GM21390 (cell line): ENCODE measurements around the gene HSD17B8.

ENCODE experiments used
- ATAC-seq: cut with Tn5 transposase; IDR thresholded peaks from one replicate; pipeline ENCODE4 v1.9.1; 2021; ENCODE audit not compliant: unreplicated experiment

Gene HSD17B8

DNA sequence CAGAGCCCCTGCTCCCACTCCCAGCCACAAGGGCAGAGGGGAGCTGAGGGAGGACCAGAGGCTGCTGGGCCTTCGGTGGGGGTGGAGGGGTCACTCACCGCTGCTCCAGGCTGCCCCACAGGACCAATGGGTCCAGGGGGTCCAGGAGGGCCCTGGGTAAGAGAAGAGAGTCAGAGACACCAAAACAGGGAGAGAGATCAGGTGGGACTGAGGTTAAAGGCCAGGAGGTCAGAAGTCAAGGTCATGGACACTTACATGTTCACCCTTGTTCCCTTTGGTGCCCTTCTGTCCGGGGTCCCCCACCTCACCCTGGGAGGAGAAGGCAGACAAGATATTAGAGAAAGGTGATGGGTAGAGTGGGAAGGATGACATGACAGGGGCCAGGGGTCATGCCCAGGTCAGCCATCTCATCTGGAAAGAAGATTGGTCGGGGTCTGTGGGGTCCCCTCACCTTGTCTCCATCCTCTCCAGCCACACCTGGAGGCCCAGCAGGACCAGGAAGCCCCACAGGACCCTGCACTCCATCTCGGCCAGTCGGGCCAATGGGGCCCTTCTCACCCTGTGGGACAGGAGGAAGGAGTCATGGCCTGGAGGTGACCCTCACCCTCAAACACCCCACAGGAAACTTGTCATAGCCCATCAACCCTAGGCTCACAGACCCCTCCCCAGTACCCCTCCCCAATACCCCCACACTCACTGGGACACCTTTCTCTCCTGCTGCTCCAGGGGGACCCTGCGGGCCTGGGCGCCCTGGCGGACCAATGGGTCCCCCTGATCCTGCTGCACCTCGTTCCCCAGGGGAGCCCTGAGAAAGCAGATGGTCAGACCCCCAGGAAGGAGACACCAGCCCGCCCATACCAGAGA lies 33.2 kb upstream of the HSD17B8 start:
- no peak for ATAC-seq

DNA sequence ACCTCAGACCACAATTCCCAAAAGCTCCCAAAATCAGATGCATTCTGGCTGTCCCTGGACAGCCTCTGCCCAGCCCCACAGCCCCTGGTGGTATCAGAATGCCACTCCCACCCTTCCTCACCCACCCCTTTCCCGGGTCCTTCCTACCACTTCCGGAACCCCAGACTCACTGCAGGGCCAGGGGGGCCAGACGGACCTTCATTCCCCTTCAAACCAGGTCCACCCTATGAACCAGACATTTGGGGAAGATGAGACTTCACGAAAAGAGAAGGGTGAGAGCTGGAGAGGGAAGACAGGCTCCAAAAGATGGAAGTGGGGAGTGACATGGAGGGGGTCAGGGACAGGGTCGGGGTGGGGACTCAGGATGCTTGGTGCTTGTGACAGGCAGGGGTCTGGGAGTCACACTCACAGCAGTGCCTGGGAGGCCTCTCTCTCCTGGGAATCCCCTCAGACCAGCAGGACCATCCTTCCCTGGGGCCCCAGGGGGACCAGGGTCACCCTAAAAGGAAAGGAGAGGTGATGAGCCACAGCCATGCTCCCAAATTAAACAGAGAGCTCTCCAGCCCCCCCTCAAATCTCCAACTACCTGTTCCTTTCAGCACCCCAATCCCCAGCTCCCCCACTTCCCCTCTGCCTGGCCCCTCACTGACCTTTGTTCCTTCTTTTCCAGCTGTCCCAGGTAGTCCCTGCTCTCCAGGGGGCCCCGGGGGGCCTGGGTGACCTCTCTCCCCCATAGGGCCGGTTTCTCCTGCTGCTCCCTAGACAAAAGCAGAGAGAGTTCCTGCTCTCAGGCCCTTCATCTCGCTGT lies 32.4 kb upstream of the HSD17B8 start:
- no peak for ATAC-seq

GRCh38 chr6:33172688-33173534 lies 31.5 kb upstream of the HSD17B8 start:
- ATAC-seq, result no peak

DNA sequence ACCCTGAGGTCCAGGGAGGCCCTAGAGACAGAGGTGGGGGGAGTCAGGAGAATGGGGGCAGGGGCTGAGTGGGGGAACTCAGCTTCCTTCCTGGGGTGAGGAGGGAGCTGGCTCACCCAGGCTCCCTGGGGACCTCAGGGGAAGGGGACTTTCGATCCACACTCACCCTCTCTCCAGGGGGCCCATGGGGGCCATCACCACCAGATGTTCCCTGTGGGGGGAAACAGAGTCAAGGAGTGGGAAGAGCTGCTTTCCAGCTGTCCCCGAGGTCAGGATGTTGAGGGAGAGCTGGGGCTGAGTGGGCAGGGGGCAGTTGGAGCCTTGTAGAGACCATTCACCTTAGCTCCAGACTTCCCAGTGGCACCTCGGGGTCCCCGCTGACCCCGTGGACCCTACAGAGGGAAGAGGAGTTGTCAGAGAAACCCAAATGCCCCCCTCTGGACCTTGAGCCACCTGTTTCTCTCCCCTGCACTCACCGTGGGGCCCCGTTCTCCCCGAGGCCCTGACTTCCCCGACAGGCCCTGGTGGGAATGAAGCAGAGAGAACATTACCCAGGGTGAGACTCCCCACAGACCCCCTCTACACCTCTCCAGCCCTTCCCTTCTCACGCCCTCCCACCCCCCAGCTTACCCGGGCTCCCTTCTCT lies 30.8 kb upstream of the HSD17B8 start:
- no peak for ATAC-seq

GRCh38 chr6:33174784-33175183 lies 29.7 kb upstream of the HSD17B8 start:
- ATAC-seq, result no peak

- no peak for ATAC-seq
These were observed 28.9 kb upstream of the HSD17B8 start for GRCh38 chr6:33175436-33176069.

DNA sequence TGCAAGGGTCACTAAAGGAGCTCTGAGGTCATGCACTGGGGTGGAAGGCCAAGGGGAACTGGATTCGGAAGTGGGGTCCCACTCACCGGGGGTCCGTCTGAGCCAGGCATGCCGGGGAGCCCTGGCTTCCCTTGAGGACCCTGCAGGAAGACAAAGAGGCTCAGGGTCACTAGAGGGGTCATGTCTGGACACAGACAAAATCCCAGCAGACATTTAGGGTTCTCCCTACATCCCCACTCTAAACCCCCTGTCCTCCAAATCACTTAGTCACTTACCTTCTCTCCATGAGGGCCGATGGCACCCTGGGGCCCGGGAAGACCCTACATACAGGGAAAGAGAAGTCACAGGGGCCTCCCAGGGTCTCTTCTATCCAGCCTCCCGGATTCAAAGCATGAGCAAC lies 27.5 kb upstream of the HSD17B8 start:
- no peak for ATAC-seq

DNA sequence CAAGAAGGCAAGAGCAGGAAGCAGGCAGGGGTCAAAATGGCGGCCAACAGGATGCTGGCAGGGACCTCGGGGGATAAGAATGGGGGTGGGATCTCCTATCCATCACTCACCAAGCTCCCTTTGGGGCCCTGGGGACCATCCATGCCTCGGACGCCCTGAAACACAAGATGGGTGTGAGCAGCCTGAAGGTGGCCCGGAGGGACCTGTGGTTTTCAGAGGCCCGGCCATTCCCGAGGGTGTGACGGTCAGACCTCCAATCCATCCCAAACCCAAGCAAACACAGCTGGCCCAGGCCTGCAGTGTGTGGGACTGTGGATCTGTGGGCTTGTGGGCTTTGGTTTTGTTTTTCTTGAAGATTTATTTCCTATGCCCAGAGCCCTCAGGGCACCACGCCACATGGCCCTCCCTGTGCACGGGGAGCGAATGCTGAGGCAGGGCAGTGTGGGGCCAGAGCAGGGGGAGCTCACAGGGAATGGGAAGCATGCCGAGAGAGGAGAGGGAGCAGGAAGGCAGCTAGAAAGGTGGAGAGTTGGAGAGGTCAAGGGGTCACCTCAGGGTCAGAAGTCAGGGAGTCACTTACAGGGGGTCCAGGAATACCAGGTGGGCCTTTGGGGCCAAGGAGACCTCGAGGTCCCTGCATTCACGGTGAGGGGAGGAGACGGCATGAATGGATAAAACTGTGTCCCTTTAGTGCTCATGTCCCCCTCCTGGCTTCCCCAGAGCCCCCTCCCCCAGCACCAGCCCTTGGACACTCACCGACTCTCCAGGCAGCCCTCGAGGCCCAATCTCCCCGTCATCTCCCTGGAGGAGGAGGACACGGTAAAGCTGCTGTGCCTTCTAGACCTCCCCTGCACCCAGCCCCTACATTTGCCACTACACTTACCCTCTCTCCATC lies 26.7 kb upstream of the HSD17B8 start:
- no peak for ATAC-seq

DNA sequence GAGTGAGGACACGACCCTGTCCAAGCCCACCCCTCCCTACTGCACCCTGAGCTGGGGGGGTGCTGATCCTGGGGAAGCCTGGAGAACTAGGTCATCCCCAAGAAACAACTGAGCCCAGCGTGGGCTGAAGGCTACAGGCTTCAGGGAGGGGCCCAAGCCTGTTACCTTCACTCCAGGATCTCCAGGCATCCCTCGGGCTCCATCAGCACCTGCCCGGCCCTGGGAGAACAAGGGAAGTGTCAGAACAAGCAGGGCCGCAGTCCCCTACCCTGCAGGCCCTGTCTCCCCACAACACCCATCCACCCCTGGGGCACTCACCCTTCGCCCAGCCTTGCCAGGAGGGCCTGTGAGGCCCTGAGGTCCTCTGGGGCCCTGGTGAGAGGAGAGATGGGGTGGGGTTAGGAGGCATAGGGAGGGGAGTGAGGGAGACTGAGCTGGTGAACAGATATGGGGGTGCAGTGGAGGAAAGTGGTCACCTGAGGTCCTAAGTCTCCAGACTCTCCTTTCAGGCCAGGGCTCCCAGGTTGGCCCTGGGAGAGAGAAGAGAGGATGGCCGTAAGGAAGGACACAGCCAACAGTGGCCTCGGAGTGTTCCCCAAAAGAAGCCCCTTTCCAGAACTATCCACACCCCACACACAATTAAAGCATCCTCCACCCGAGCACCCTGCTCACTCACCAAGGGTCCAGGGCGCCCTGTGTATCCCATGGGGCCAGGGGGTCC lies 25.5 kb upstream of the HSD17B8 start:
- no peak for ATAC-seq

GRCh38 chr6:33181141-33181540 lies 23.3 kb upstream of the HSD17B8 start:
- ATAC-seq, result no peak

- no peak for ATAC-seq
These were observed 21.3 kb upstream of the HSD17B8 start for GRCh38 chr6:33183071-33183683.

DNA sequence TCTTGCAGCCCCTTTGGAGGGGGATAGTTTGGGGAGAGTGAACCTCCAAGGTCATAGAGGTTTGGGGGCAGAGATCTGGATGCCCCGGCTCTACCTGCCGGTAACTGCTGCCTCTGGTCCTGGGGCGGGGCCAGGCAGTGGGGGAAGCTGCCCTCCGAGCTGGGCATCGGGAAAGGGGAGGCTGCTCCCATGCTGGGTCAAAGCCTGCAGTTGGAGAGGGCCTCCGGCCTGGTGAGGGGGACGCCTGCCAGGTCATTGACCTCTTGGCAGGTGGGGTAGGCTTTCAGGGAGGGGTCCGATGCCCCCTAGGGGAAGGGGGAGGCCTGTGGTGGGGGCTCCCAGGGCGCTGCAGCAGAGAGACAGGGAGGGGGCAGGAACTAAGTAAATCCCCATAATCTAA lies 19.3 kb upstream of the HSD17B8 start:
- ATAC-seq, result no peak

DNA sequence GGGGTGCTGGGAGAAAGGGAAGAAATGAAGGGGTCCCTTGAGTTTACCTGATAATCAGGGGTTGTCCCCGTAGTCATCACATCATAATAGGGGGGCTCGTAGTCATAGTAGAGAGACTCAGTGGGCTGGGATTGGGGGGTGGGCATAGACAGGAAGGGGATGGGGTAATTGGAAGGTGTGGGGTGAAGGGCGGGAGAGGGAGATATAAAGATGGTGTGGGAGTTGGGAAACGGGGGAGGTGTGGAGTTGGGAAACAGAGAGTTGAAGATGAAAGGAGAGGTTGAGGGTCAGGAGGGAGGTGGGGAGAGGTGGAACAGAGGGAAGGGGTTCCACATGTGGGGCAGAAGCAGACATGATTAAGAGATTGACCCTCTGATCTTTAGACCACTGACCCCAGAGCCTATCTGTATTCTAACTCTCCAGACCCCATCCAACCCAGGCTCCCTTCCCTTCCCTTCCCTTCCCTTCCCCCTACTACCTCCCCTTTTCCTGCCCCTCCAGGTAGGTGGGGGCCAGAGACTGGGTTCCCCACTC lies 18.7 kb upstream of the HSD17B8 start:
- ATAC-seq, result no peak

GRCh38 chr6:33187809-33188208 lies 16.6 kb upstream of the HSD17B8 start:
- no peak for ATAC-seq

DNA sequence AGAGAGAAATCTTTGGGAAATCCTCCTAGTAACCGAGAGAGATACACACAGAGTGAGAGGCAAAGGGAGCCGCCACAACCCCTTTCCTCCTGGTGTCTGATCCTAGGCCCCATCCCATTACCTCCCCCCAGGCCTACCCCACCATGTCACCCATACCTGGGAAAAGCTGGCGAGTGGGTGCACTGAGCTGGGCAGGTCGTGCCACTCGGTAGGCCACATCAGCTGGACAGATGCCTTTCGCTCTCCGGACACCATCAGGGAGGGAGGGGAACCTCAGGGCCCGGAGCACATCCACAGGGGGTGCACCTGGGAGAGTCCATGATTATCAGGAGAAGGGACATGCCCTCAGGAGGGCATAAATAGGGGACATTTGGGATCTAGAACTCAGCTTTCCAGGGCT lies 15.3 kb upstream of the HSD17B8 start:
- ATAC-seq, result no peak

- ATAC-seq, result no peak
These were observed 14.6 kb upstream of the HSD17B8 start for GRCh38 chr6:33189625-33190448.

GRCh38 chr6:33190504-33191107 lies 13.8 kb upstream of the HSD17B8 start:
- no peak for ATAC-seq
